Urinary bladder (tissue), 4 donors: ENCODE results near the gene PUSL1. TPM values are rescaled to one million over a fixed set of nuclear protein-coding genes. Genes with fewer than 3 reads are reported as not detected.

ENCODE experiments used
- DNase-seq: peaks from one replicate; pipeline ENCODE4 v3.0.0-alpha.2; 2015; ENCODE audit errors: extremely low spot score
- H3K27ac ChIP-seq: one replicate; pipeline ENCODE4 v1.5.1; 2013; ENCODE audit warnings: low read depth, mild to moderate bottlenecking, moderate library complexity
- H3K36me3 ChIP-seq: one replicate; pipeline ENCODE4 v1.6.1; 2013; ENCODE audit warnings: mild to moderate bottlenecking, moderate library complexity; ENCODE audit not compliant: insufficient read depth
- H3K4me1 ChIP-seq: one replicate; pipeline ENCODE4 v1.6.1; 2013; ENCODE audit warnings: mild to moderate bottlenecking, moderate library complexity; ENCODE audit not compliant: insufficient read depth
- H3K4me3 ChIP-seq: one replicate; pipeline ENCODE4 v1.5.1; 2013; ENCODE audit warnings: low read depth, low read length
- WGBS: extraction: QIAGEN DNeasy Blood & Tissue Kit; methylation state at CpG from one replicate; pipeline ENCODE4 v1.1.7; 2013; 5-methylcytosine and 5-hydroxymethylcytosine counted together
- polyA plus RNA-seq: library from polyadenylated mRNA; stranded (reverse); fragments of 200-250 nt; gene quantifications from one replicate; pipeline ENCODE4 v1.2.3, GENCODE V29; 2013
- total RNA-seq: library from RNA; depleted of rRNA; stranded (reverse); fragments of >200 nt; gene quantifications from one replicate; pipeline ENCODE4 v1.2.3, GENCODE V29; 2014
- donor health status: healthy with polysubstance abuse.
- donor health status: healthy.

Gene PUSL1
- total and polyA plus RNA-seq, 2 donors, result 7.6 to 19.2 TPM

GRCh38 chr1:1284221-1285101 lies 23.9 kb upstream of the PUSL1 start:
- H3K36me3 ChIP-seq, result no peaks in the 10 kb centered on the region
- no peak for DNase-seq
- H3K4me3 ChIP-seq, result no peak overlapping the region
- WGBS, result 84% methylated on average over 32 of the region's 32 CpGs
- no peak overlapping the region for H3K27ac ChIP-seq
- no peaks in the 10 kb centered on the region for H3K4me1 ChIP-seq

GRCh38 chr1:1285102-1285571 lies 23.3 kb upstream of the PUSL1 start:
- WGBS, result 89% methylated on average over 22 of the region's 22 CpGs

GRCh38 chr1:1285611-1286311 lies 22.6 kb upstream of the PUSL1 start:
- no peak for DNase-seq
- WGBS, result 65% methylated on average over 37 of the region's 37 CpGs
- Histone ChIP-seq H3K4me1 (no peaks in the 10 kb centered on the region), H3K36me3 (no peaks in the 10 kb centered on the region), H3K4me3 (no peak overlapping the region), H3K27ac (no peak overlapping the region)

More at GRCh38 chr1:1285102-1285571, 23.3 kb upstream of the PUSL1 start:
- no peaks in the 10 kb centered on the region for H3K36me3 ChIP-seq
- no peak overlapping the region for H3K27ac ChIP-seq
- no peak overlapping the region for H3K4me3 ChIP-seq
- DNase-seq, result no peak
- no peaks in the 10 kb centered on the region for H3K4me1 ChIP-seq

GRCh38 chr1:1286313-1287261 lies 21.8 kb upstream of the PUSL1 start:
- Histone ChIP-seq H3K27ac (no peak overlapping the region), H3K4me3 (no peak overlapping the region), H3K36me3 (no peaks in the 10 kb centered on the region), H3K4me1 (no peaks in the 10 kb centered on the region)
- DNase-seq, result no peak
- WGBS, result 54% methylated on average over 50 of the region's 50 CpGs

- DNase-seq, result no peak
- H3K36me3 ChIP-seq, result no peaks in the 10 kb centered on the region
- no peak overlapping the region for H3K27ac ChIP-seq
- no peak overlapping the region for H3K4me3 ChIP-seq
- WGBS, result 82% methylated on average over 46 of the region's 46 CpGs
- H3K4me1 ChIP-seq, result no peaks in the 10 kb centered on the region
These were observed 20.9 kb upstream of the PUSL1 start for GRCh38 chr1:1287288-1288110.

- H3K4me3 ChIP-seq, result no peak overlapping the region
- WGBS, result 55% methylated on average over 15 of the region's 15 CpGs
- DNase-seq, result no peak
- H3K4me1 ChIP-seq, result no peaks in the 10 kb centered on the region
- H3K27ac ChIP-seq, result no peak overlapping the region
- no peaks in the 10 kb centered on the region for H3K36me3 ChIP-seq
These were observed 18.1 kb upstream of the PUSL1 start for GRCh38 chr1:1290238-1290731.

- WGBS, result 36% methylated on average over 28 of the region's 28 CpGs
These were observed 17.3 kb upstream of the PUSL1 start for GRCh38 chr1:1291023-1291528.

GRCh38 chr1:1291548-1292441 lies 16.6 kb upstream of the PUSL1 start:
- no peak overlapping the region for H3K27ac ChIP-seq
- no peak overlapping the region for H3K4me3 ChIP-seq
- WGBS, result 43% methylated on average over 45 of the region's 45 CpGs
- DNase-seq, result no peak
- H3K4me1 ChIP-seq, result no peaks in the 10 kb centered on the region
- no peaks in the 10 kb centered on the region for H3K36me3 ChIP-seq

More at GRCh38 chr1:1291023-1291528, 17.3 kb upstream of the PUSL1 start:
- DNase-seq, result no peak
- Histone ChIP-seq H3K27ac (no peak overlapping the region), H3K36me3 (no peaks in the 10 kb centered on the region), H3K4me3 (no peak overlapping the region), H3K4me1 (no peaks in the 10 kb centered on the region)

- WGBS, result 85% methylated on average over 9 of the region's 9 CpGs
- Histone ChIP-seq H3K4me3 (no peak overlapping the region), H3K36me3 (no peaks in the 10 kb centered on the region), H3K4me1 (no peaks in the 10 kb centered on the region), H3K27ac (no peak overlapping the region)
- no peak for DNase-seq
These were observed 16.0 kb upstream of the PUSL1 start for GRCh38 chr1:1292442-1292779.

GRCh38 chr1:1292851-1293250 lies 15.5 kb upstream of the PUSL1 start:
- Histone ChIP-seq H3K27ac (no peak overlapping the region), H3K4me1 (no peaks in the 10 kb centered on the region), H3K36me3 (no peaks in the 10 kb centered on the region), H3K4me3 (no peak overlapping the region)
- WGBS, result 91% methylated on average over 18 of the region's 18 CpGs
- DNase-seq, result no peak

GRCh38 chr1:1293263-1294249 lies 14.8 kb upstream of the PUSL1 start:
- no peaks in the 10 kb centered on the region for H3K4me1 ChIP-seq
- no peak for DNase-seq
- no peak overlapping the region for H3K27ac ChIP-seq
- H3K4me3 ChIP-seq, result no peak overlapping the region
- no peaks in the 10 kb centered on the region for H3K36me3 ChIP-seq
- WGBS, result 81% methylated on average over 94 of the region's 94 CpGs
